ENCODE measurements around the gene ZNF512B. TPM values are rescaled to one million over a fixed set of nuclear protein-coding genes. Genes with fewer than 3 reads are reported as not detected.
A peak's percentile ranks its signal among the peaks of the same experiment; 100 is the strongest.
"Not testable (repeated sequence)": the region's sequence is repeated elsewhere in the genome, so short reads cannot be mapped to it uniquely, and the experiment has no call there.

ZNF512B gene
- total RNA-seq, result 10 to 100 TPM; 11.5 to 16.8 (median 13.8) TPM
- 5.6 TPM for total RNA-seq (2013)

GRCh38 chr20:63969838-63970713, at the start of gene ZNF512B:
Gene ZNF512B, minus strand, starts transcription at chr20:63969930. Its CDS starts 1,980 bp downstream, at chr20:63967950.
- H3K27ac ChIP-seq (ENCODE audit: low read length), result no peak within 1 kb of the TSS
- Mint-ChIP-seq H3K27me3 (ENCODE audit: low read depth in 2 of 2) (no peaks in the 10 kb centered on the region), H3K4me1 (peaks cover 17 to 20% of the 10 kb centered on the region in 2 donors), H3K36me3 (no peaks in the 10 kb centered on the region), H3K27ac (peak within 1 kb of the TSS; percentile 66 to 81), H3K4me3 (peak within 1 kb of the TSS; percentile 91), H3K9me3 (no peaks in the 10 kb centered on the region)
- no peaks in the 10 kb centered on the region for H3K27me3 ChIP-seq (ENCODE audit: control insufficient read depth, insufficient read depth, low read length)
- intact Hi-C loops (cut with micrococcal nuclease), result loop anchor here (5.0 kb wide), 3 partner anchors 63 to 473 kb away; partner anchors contain the start of gene EEF1A2
- ATAC-seq (peak; percentile 59 to 61 (median 61)), DNase-seq (peak; percentile 25 to 79)
- no peak for TF ChIP-seq CTCF (IDR thresholded peaks at IDR 0.05)
- H3K4me1 ChIP-seq (ENCODE audit: control insufficient read depth, insufficient read depth, low read length), result peaks cover 24% of the 10 kb centered on the region
- H3K4me3 ChIP-seq (ENCODE audit: low read length), result peak within 1 kb of the TSS; percentile 41
- peaks cover 11% of the 10 kb centered on the region for H3K36me3 ChIP-seq (ENCODE audit: control insufficient read depth, insufficient read depth, low read length)
- 7% methylated on average over 55 of the region's 73 CpGs for WGBS (ENCODE audit: insufficient coverage)
- no peaks in the 10 kb centered on the region for H3K9me3 ChIP-seq (ENCODE audit: control insufficient read depth, insufficient read depth, low read length)

GRCh38 chr20:64015635-64016034, 45.9 kb upstream of the ZNF512B start:
- peak overlapping the region in 1 of 2 donors; percentile 31 for H3K27ac Mint-ChIP-seq
- no peaks in the 10 kb centered on the region for H3K36me3 Mint-ChIP-seq
- H3K4me1 Mint-ChIP-seq, result peaks cover 15 to 16% of the 10 kb centered on the region in 2 donors

GRCh38 chr20:64012385-64013154, 42.8 kb upstream of the ZNF512B start:
- Histone ChIP-seq H3K27ac (ENCODE audit: low read length) (peak overlapping the region; percentile 83), H3K4me1 (ENCODE audit: control insufficient read depth, insufficient read depth, low read length) (peaks cover 37% of the 10 kb centered on the region), H3K36me3 (ENCODE audit: control insufficient read depth, insufficient read depth, low read length) (peaks cover 48% of the 10 kb centered on the region), H3K9me3 (ENCODE audit: control insufficient read depth, insufficient read depth, low read length) (peaks cover 16% of the 10 kb centered on the region)
- H3K36me3 Mint-ChIP-seq; H3K9me3 Mint-ChIP-seq; H3K27me3 ChIP-seq (ENCODE audit: control insufficient read depth, insufficient read depth, low read length); intact Hi-C loops (cut with micrococcal nuclease); H3K27me3 Mint-ChIP-seq (ENCODE audit: low read depth in 2 of 2); H3K4me3 ChIP-seq (ENCODE audit: low read length): not testable (repeated sequence)
- H3K4me1 Mint-ChIP-seq, result peaks cover 25 to 32% of the 10 kb centered on the region in 2 donors
- ATAC-seq (peak in 1 of 3 donors; percentile 44), DNase-seq (peak in 1 of 2 donors; percentile 41)
- H3K4me3 Mint-ChIP-seq, result peak overlapping the region; percentile 77
- WGBS (ENCODE audit: insufficient coverage), result 77% methylated on average over 3 of the region's 20 CpGs
- peak overlapping the region; percentile 82 to 91 for H3K27ac Mint-ChIP-seq

More at GRCh38 chr20:64015635-64016034, 45.9 kb upstream of the ZNF512B start:
- WGBS (ENCODE audit: insufficient coverage), result 97% methylated on average over 2 of the region's 2 CpGs
- H3K4me3 ChIP-seq (ENCODE audit: low read length), result no peak overlapping the region
- DNase-seq (no peak), ATAC-seq (no peak)
- intact Hi-C loops (cut with micrococcal nuclease), result no loop called here
- H3K4me1 ChIP-seq (ENCODE audit: control insufficient read depth, insufficient read depth, low read length), result peaks cover 26% of the 10 kb centered on the region
- H3K4me3 Mint-ChIP-seq, result peak overlapping the region; percentile 9
- H3K36me3 ChIP-seq (ENCODE audit: control insufficient read depth, insufficient read depth, low read length), result peaks cover 54% of the 10 kb centered on the region
- H3K27me3 ChIP-seq (ENCODE audit: control insufficient read depth, insufficient read depth, low read length), result no peaks in the 10 kb centered on the region
- H3K9me3 ChIP-seq (ENCODE audit: control insufficient read depth, insufficient read depth, low read length), result peaks cover 13% of the 10 kb centered on the region
- H3K27me3 Mint-ChIP-seq (ENCODE audit: low read depth in 2 of 2), result no peaks in the 10 kb centered on the region
- TF ChIP-seq CTCF (IDR thresholded peaks at IDR 0.05), result no peak
- H3K9me3 Mint-ChIP-seq, result no peaks in the 10 kb centered on the region
- H3K27ac ChIP-seq (ENCODE audit: low read length), result no peak overlapping the region

- intact Hi-C loops (cut with micrococcal nuclease), result no loop called here
- 97% methylated on average over 16 of the region's 16 CpGs for WGBS (ENCODE audit: insufficient coverage)
- no peaks in the 10 kb centered on the region for H3K9me3 Mint-ChIP-seq
- H3K4me3 Mint-ChIP-seq, result no peak overlapping the region
- Histone ChIP-seq H3K9me3 (ENCODE audit: control insufficient read depth, insufficient read depth, low read length) (peaks cover 16% of the 10 kb centered on the region), H3K27ac (ENCODE audit: low read length) (peak overlapping the region; percentile 39), H3K4me1 (ENCODE audit: control insufficient read depth, insufficient read depth, low read length) (peaks cover 37% of the 10 kb centered on the region), H3K4me3 (ENCODE audit: low read length) (no peak overlapping the region), H3K27me3 (ENCODE audit: control insufficient read depth, insufficient read depth, low read length) (no peaks in the 10 kb centered on the region), H3K36me3 (ENCODE audit: control insufficient read depth, insufficient read depth, low read length) (peaks cover 43% of the 10 kb centered on the region)
- peaks cover 7% of the 10 kb centered on the region for H3K36me3 Mint-ChIP-seq
- DNase-seq (peak in 1 of 2 donors; percentile 38), ATAC-seq (peak in 2 of 3 donors; percentile 34 to 46)
- peaks cover 25 to 32% of the 10 kb centered on the region in 2 donors for H3K4me1 Mint-ChIP-seq
- no peaks in the 10 kb centered on the region for H3K27me3 Mint-ChIP-seq (ENCODE audit: low read depth in 2 of 2)
- peak overlapping the region; percentile 60 to 77 for H3K27ac Mint-ChIP-seq
- TF ChIP-seq CTCF (IDR thresholded peaks at IDR 0.05), result no peak
Measured at GRCh38 chr20:64011366-64011779, 41.6 kb upstream of the ZNF512B start.

All from natural killer cell (primary cell).